GOT3 (cell line): Measurements from ENCODE around the gene SZT2.
"Not testable (repeated sequence)": the region's sequence is repeated elsewhere in the genome, so short reads cannot be mapped to it uniquely, and the experiment has no call there.

Experiments used
- DNase-seq: peaks from one replicate; lab custom pipeline; 2025; ENCODE audit warnings: mixed read lengths; lab: John Stamatoyannopoulos, UW

Gene SZT2

GRCh38 chr1:43491061-43491460 is 101.4 kb downstream of the SZT2 start:
- no peak for DNase-seq

DNA sequence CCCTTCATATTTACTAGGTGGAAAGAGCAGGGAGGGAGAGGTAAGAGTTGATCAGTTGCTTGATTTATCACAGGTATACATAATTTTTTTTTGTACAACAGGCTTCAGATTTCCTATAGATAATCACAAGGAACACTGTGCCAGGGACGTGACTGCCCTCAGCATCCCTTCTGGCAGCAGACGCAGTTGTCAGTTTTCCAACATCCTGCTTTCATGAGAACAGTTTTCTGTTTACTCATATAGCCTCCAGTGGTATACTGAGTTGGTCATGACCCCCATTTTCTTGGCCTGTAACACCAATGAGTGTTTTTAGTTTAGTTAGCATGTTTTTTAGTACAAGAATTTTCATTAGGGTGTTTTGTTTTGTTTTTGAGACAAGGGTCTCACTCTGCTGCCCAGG is 103.1 kb downstream of the SZT2 start:
- DNase-seq: no peak

DNA sequence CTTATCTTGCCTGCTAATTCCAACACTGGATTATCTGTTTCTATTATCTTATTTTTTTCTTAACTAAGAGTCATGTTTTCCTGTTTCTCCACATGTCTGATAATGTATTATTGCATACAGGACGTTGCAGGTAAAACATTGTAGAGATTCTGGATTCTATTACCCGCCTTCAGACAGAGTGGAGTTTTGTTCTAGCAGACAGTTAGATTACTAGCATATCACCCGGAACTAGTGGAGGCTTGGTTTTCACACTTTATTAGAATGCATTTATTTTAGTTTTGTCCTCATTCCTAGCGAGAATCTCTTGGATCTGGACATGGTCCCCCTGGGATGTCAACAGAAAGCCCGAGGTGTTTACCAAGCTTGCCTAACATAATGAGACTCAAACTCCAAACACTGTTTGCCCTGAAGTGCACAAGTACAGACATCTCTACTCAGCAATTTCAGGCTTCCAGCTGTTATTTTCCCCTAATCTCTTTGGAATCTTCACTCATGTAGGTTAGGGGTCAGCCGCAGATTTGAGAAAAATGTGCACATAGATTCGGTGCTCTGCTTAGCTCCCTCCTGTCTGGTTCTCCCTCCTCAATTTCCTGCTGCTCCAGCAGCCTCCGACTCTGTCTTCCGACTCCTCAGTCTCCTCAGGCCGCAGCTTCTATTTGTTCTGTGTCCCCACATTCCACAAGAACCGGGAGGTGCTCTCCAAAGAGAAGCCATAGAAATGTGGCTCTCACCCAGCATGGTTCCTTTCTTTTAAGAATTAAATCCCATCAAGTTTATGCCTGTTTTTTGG is 104.2 kb downstream of the SZT2 start:
- no peak for DNase-seq

DNA sequence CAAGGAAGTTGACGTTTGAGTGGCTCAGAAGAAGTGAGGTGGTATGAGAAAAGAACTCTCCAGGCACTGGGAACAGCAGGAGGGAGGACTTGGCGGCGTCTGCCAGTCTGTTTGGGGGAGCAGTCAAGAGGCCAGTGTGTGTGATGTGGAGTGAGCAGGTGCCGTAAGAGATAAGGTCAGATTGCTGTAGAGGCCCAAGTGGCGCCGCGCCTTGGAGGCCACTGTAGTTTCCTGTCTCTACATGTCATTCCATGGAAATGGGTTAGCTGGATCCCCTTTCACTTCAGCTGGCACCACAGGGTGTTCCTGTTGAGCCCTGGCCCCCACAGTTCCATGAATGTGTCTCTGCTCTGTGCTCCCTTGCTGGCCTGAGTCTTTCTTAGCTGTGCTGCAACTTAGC is 105.5 kb downstream of the SZT2 start:
- DNase-seq: no peak

- DNase-seq: no peak
These were observed 110.2 kb downstream of the SZT2 start for GRCh38 chr1:43499898-43500297.

GRCh38 chr1:43501806-43502205 is 112.1 kb downstream of the SZT2 start:
- not testable (repeated sequence) for DNase-seq

DNA sequence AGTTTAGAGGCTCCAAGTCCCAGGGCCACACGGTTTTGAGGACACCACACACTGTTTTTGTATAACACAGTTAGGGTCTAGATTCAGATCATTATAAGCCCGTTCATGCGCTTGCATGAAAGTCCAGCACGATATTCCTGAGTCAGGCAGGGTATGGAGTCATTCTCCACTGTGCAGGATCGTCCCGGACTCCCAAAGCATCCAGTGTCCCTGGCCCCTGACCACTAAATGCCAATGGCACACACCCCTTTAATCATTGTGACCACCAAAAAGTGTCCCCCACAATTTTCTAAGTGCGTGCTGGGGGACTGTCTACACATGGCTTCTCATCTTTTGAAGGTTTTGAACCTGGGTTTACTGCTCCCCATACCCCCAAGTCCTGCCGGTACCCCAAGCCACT is 113.8 kb downstream of the SZT2 start:
- no peak for DNase-seq
